BLaER1 (cell line): Measurements from ENCODE around the gene BEX1.
"Not testable (repeated sequence)": the region's sequence is repeated elsewhere in the genome, so short reads cannot be mapped to it uniquely, and the experiment has no call there.

Experiments
- H3K27ac ChIP-seq: shearing (Covaris generic); formaldehyde crosslinking; 2 replicates; pipeline ENCODE4 v1.8.1; 2022
- H3K27me3 ChIP-seq: shearing (Covaris generic); formaldehyde crosslinking; 2 replicates; pipeline ENCODE4 v1.8.1; 2022
- H3K36me3 ChIP-seq: shearing (Covaris generic); formaldehyde crosslinking; 2 replicates; pipeline ENCODE4 v1.8.1; 2022
- H3K4me1 ChIP-seq: shearing (Covaris generic); formaldehyde crosslinking; 2 replicates; pipeline ENCODE4 v1.8.1; 2022
- H3K4me2 ChIP-seq: shearing (Covaris generic); formaldehyde crosslinking; 2 replicates; pipeline ENCODE4 v1.8.1; 2022
- H3K4me3 ChIP-seq: shearing (Covaris generic); formaldehyde crosslinking; 2 replicates; pipeline ENCODE4 v1.8.1; 2022
- H3K9ac ChIP-seq: shearing (Covaris generic); formaldehyde crosslinking; 2 replicates; pipeline ENCODE4 v1.8.1; 2022
- H3K9me3 ChIP-seq: shearing (Covaris generic); formaldehyde crosslinking; 2 replicates; pipeline ENCODE4 v1.8.1; 2022
- H4K20me1 ChIP-seq: shearing (Covaris generic); formaldehyde crosslinking; 2 replicates; pipeline ENCODE4 v1.8.1; 2022
- Cebpa-rat ChIP-seq: shearing (Covaris generic); IDR thresholded peaks from 2 replicates; pipeline ENCODE4 v1.8.1; 2022

The BEX1 gene

GRCh38 chrX:103063918-103064434, at the start of gene BEX1:
Gene BEX1 (minus strand): TSS chrX:103064171. CDS start chrX:103063274, 897 bp downstream.
- Histone ChIP-seq H3K4me1 (no peaks in the 10 kb centered on the region), H3K27me3 (no peaks in the 10 kb centered on the region), H4K20me1 (no peaks in the 10 kb centered on the region), H3K4me2 (no peak within 1 kb of the TSS), H3K4me3 (no peak within 1 kb of the TSS), H3K27ac (no peak within 1 kb of the TSS), H3K9ac (no peak within 1 kb of the TSS), H3K36me3 (no peaks in the 10 kb centered on the region), H3K9me3 (peaks cover 7% of the 10 kb centered on the region; the same call in 1 of the 2 replicates)
- TF ChIP-seq Cebpa-rat = no peak

GRCh38 chrX:103109497-103109896, 45.5 kb upstream of the BEX1 start:
- not testable (repeated sequence) for H3K36me3 ChIP-seq, H3K4me1 ChIP-seq, H3K9ac ChIP-seq, H3K27ac ChIP-seq, H4K20me1 ChIP-seq, H3K4me2 ChIP-seq, H3K4me3 ChIP-seq, H3K27me3 ChIP-seq
- H3K9me3 ChIP-seq = peaks cover 59% of the 10 kb centered on the region

GRCh38 chrX:103107836-103108235, 43.9 kb upstream of the BEX1 start:
- H3K27ac ChIP-seq = no peak overlapping the region
- no peaks in the 10 kb centered on the region for H3K27me3 ChIP-seq
- no peaks in the 10 kb centered on the region for H3K36me3 ChIP-seq
- peaks cover 62% of the 10 kb centered on the region for H3K9me3 ChIP-seq
- H3K4me3 ChIP-seq = no peak overlapping the region
- H3K4me2 ChIP-seq = no peak overlapping the region
- no peak for TF ChIP-seq Cebpa-rat
- H4K20me1 ChIP-seq = no peaks in the 10 kb centered on the region
- no peaks in the 10 kb centered on the region for H3K4me1 ChIP-seq
- H3K9ac ChIP-seq = no peak overlapping the region

- not testable (repeated sequence) for H3K4me1 ChIP-seq, H3K4me3 ChIP-seq, H4K20me1 ChIP-seq, H3K4me2 ChIP-seq, H3K27ac ChIP-seq, H3K9ac ChIP-seq, H3K36me3 ChIP-seq, H3K27me3 ChIP-seq
- peaks cover 62% of the 10 kb centered on the region for H3K9me3 ChIP-seq
Measured at GRCh38 chrX:103107227-103107737, 43.3 kb upstream of the BEX1 start.

GRCh38 chrX:103104370-103104769, 40.4 kb upstream of the BEX1 start:
- not testable (repeated sequence) for H3K4me2 ChIP-seq, H3K27me3 ChIP-seq, H4K20me1 ChIP-seq, H3K4me3 ChIP-seq, H3K4me1 ChIP-seq, H3K27ac ChIP-seq, H3K9ac ChIP-seq, H3K36me3 ChIP-seq
- H3K9me3 ChIP-seq = peaks cover 51% of the 10 kb centered on the region

- H3K27ac ChIP-seq, H3K4me1 ChIP-seq, H3K36me3 ChIP-seq, H3K9ac ChIP-seq, H3K4me3 ChIP-seq, H3K4me2 ChIP-seq, H3K27me3 ChIP-seq, H4K20me1 ChIP-seq: not testable (repeated sequence)
- H3K9me3 ChIP-seq = peaks cover 46% of the 10 kb centered on the region
Measured at GRCh38 chrX:103103866-103104265, 39.9 kb upstream of the BEX1 start.

- Histone ChIP-seq H3K4me3 (no peak overlapping the region), H3K27me3 (no peaks in the 10 kb centered on the region), H3K4me2 (no peak overlapping the region), H3K4me1 (no peaks in the 10 kb centered on the region), H3K36me3 (no peaks in the 10 kb centered on the region), H4K20me1 (no peaks in the 10 kb centered on the region), H3K9ac (no peak overlapping the region), H3K27ac (no peak overlapping the region), H3K9me3 (peaks cover 23% of the 10 kb centered on the region)
- TF ChIP-seq Cebpa-rat = no peak
Measured at GRCh38 chrX:103101299-103102042, 37.5 kb upstream of the BEX1 start.

- no peak overlapping the region for H3K4me2 ChIP-seq
- no peak overlapping the region for H3K27ac ChIP-seq
- H4K20me1 ChIP-seq = no peaks in the 10 kb centered on the region
- H3K9ac ChIP-seq = no peak overlapping the region
- no peak for TF ChIP-seq Cebpa-rat
- no peaks in the 10 kb centered on the region for H3K27me3 ChIP-seq
- no peak overlapping the region for H3K4me3 ChIP-seq
- H3K9me3 ChIP-seq = peaks cover 13% of the 10 kb centered on the region
- no peaks in the 10 kb centered on the region for H3K36me3 ChIP-seq
- no peaks in the 10 kb centered on the region for H3K4me1 ChIP-seq
Measured at GRCh38 chrX:103100484-103100883, 36.5 kb upstream of the BEX1 start.

GRCh38 chrX:103099691-103100090, 35.7 kb upstream of the BEX1 start:
- Histone ChIP-seq H3K4me1 (no peaks in the 10 kb centered on the region), H4K20me1 (no peaks in the 10 kb centered on the region), H3K4me3 (no peak overlapping the region), H3K9me3 (peaks cover 5% of the 10 kb centered on the region; the same call in 1 of the 2 replicates), H3K27ac (no peak overlapping the region), H3K36me3 (no peaks in the 10 kb centered on the region), H3K27me3 (no peaks in the 10 kb centered on the region), H3K9ac (no peak overlapping the region), H3K4me2 (no peak overlapping the region)
- TF ChIP-seq Cebpa-rat = no peak

- Histone ChIP-seq H3K9me3 (no peaks in the 10 kb centered on the region; the same call in 1 of the 2 replicates), H3K4me1 (no peaks in the 10 kb centered on the region), H3K9ac (no peak overlapping the region), H3K36me3 (no peaks in the 10 kb centered on the region), H3K27ac (no peak overlapping the region), H3K4me2 (no peak overlapping the region), H3K27me3 (no peaks in the 10 kb centered on the region), H3K4me3 (no peak overlapping the region), H4K20me1 (no peaks in the 10 kb centered on the region)
- TF ChIP-seq Cebpa-rat = no peak
Measured at GRCh38 chrX:103098488-103098887, 34.5 kb upstream of the BEX1 start.

- Histone ChIP-seq H3K4me1 (no peaks in the 10 kb centered on the region), H3K9me3 (no peaks in the 10 kb centered on the region; the same call in 1 of the 2 replicates), H3K4me3 (no peak within 1 kb of the TSS), H4K20me1 (no peaks in the 10 kb centered on the region), H3K4me2 (no peak within 1 kb of the TSS), H3K27me3 (no peaks in the 10 kb centered on the region), H3K27ac (no peak within 1 kb of the TSS), H3K36me3 (no peaks in the 10 kb centered on the region), H3K9ac (no peak within 1 kb of the TSS)
- no peak for TF ChIP-seq Cebpa-rat
Measured at GRCh38 chrX:103092942-103093341, 29.0 kb upstream of the BEX1 start, which contains the start of gene NXF3. Gene NXF3 (minus strand): TSS chrX:103093143. CDS start chrX:103093023, 120 bp downstream.
